Subcutaneous abdominal adipose tissue (tissue), 5 donors: Measurements from ENCODE around the gene PLEKHG2.

ENCODE experiments used
- H3K27ac ChIP-seq: one replicate; pipeline ENCODE4 v1.7.0; 2013; ENCODE audit warnings: low read depth, mild to moderate bottlenecking, inconsistent platforms, low read length, moderate library complexity
- H3K27me3 ChIP-seq, 5 donors: one replicate each; pipeline ENCODE4 v1.7.0; 2013; ENCODE audit warnings: low read length in 5 of 5, inconsistent platforms in 1 of 5; ENCODE audit not compliant: control insufficient read depth in 5 of 5, insufficient read depth in 4 of 5
- H3K36me3 ChIP-seq, 5 donors: one replicate each; pipeline ENCODE4 v1.7.0; 2013; ENCODE audit warnings: low read length in 5 of 5; ENCODE audit not compliant: control insufficient read depth in 5 of 5, insufficient read depth in 5 of 5
- H3K4me1 ChIP-seq, 5 donors: one replicate each; pipeline ENCODE4 v1.7.0; 2013; ENCODE audit warnings: low read length in 5 of 5, mild to moderate bottlenecking in 3 of 5, moderate library complexity in 1 of 5; ENCODE audit not compliant: control insufficient read depth in 5 of 5, insufficient read depth in 5 of 5
- H3K4me3 ChIP-seq, 5 donors: one replicate each; pipeline ENCODE4 v1.7.0; 2013; ENCODE audit warnings: low read length in 5 of 5, low read depth in 1 of 5
- H3K9ac ChIP-seq, 5 donors: one replicate each; pipeline ENCODE4 v1.7.0; 2013; ENCODE audit warnings: low read length in 5 of 5, mild to moderate bottlenecking in 4 of 5, moderate library complexity in 3 of 5
- H3K9me3 ChIP-seq, 5 donors: one replicate each; pipeline ENCODE4 v1.7.0; 2013; ENCODE audit warnings: low read length in 5 of 5; ENCODE audit not compliant: control insufficient read depth in 5 of 5
- donor health status: healthy.
- donor health status: healthy.
- donor health status: healthy.
- donor health status: healthy.
- donor health status: healthy.

The PLEKHG2 gene

DNA sequence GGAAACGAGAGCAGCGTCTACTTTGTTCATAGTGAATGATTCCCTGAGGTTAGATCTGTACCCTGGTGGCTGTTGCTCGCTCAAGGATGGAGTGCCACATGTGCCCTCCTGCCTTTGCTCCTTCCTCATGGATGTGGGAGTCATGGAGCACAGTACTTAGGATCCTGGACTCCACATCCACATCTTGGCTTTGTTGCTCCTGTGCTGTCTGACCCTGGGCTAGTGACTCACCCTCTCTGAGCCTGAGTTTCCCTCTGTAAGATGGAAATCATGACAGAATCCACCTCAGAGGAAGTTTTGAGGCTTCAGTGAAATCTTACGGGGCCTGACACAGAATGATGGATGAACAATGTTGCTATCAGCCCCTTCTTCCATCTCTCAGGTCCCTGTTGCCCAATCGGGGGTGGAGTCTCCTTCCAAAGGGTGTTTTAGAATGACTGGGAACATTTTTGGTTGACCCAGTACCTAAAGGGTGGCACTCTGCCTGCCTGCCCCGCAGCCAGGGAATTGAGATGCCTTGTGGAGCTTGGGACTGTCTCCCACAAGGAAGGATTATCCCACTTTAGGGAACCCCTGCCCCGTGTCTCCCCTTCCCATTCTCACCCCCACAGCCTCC, 58.4 kb downstream of the PLEKHG2 start:
- Histone ChIP-seq H3K9me3 (no peaks in the 10 kb centered on the region), H3K36me3 (peaks cover 3 to 98% (median 95%) of the 10 kb centered on the region in 5 donors)

DNA sequence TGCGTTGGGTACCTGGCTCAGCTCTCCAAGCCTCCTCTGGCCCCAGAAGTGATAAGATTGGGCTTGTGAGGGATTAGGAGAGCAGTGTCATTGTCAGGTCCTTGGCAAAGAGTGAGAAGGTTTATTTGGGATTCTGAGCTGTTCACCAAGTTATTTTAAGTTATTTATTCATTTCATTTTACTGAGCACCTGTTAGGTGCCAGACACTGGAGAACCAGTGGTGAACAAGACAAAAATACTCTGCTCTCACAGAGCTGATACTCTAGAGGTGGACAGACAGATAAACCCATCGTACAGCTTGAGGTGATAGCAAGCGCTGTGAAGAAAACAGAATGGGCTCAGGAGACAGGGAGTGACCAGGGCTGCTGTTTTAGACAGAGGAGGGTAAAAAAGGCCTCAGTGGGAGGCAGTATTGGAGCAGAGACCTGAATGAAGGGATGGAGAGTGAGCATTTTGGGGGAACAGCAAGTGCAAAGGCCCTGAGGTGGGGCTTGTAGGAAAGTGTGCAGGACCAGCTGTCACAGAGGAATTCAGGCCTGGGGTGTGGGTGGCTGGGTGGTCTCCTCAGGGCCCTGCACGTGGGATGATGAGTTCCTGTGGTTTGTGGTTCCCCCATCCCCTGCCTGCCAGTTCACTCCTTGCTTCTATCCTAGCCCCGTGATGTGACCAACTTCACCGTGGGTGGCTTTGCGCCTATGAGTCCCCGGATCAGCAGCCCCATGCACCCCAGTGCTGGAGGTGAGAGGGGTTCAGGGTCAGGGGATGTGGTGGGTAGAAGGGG, 59.5 kb downstream of the PLEKHG2 start:
- no peak overlapping the region for H3K4me3 ChIP-seq
- H3K4me1 ChIP-seq = no peaks in the 10 kb centered on the region
- no peak overlapping the region for H3K27ac ChIP-seq
- H3K9ac ChIP-seq = no peak overlapping the region
- no peaks in the 10 kb centered on the region for H3K27me3 ChIP-seq
- no peaks in the 10 kb centered on the region for H3K9me3 ChIP-seq
- peaks cover 3 to 98% (median 94%) of the 10 kb centered on the region in 5 donors for H3K36me3 ChIP-seq

More for the DNA sequence above, 58.4 kb downstream of the PLEKHG2 start:
- H3K4me3 ChIP-seq = no peak overlapping the region
- H3K27ac ChIP-seq = no peak overlapping the region
- H3K27me3 ChIP-seq = no peaks in the 10 kb centered on the region
- H3K9ac ChIP-seq = no peak overlapping the region
- no peaks in the 10 kb centered on the region for H3K4me1 ChIP-seq

DNA sequence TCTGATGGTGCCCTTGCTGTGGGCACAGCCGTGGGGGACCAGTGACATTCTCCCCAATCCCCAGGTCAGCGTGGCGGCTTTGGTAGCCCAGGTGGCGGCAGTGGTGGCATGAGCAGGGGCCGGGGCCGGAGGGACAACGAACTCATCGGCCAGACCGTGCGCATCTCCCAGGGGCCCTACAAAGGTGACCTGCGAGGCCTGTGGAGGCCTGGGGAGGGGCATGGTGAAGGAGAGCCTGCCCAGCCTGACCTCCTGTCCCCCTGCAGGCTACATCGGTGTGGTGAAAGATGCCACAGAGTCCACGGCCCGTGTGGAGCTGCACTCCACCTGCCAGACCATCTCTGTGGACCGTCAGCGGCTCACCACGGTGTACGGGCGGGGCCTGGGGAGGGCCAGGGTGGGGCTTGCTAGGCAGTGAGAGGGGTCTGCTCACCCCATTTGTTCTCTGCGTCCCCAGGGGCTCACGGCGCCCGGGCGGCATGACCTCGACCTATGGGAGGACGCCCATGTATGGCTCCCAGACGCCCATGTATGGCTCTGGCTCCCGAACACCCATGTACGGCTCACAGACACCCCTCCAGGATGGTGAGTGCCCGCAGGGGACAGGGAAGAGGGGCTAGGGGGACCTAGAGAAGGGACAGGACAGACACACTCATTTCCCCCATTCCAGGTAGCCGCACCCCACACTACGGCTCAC, 60.4 kb downstream of the PLEKHG2 start:
- no peaks in the 10 kb centered on the region for H3K9me3 ChIP-seq
- no peaks in the 10 kb centered on the region for H3K4me1 ChIP-seq
- H3K27me3 ChIP-seq = no peaks in the 10 kb centered on the region
- peaks cover 3 to 89% (median 87%) of the 10 kb centered on the region in 5 donors for H3K36me3 ChIP-seq
- H3K4me3 ChIP-seq = no peak overlapping the region
- no peak overlapping the region for H3K9ac ChIP-seq
- H3K27ac ChIP-seq = no peak overlapping the region

DNA sequence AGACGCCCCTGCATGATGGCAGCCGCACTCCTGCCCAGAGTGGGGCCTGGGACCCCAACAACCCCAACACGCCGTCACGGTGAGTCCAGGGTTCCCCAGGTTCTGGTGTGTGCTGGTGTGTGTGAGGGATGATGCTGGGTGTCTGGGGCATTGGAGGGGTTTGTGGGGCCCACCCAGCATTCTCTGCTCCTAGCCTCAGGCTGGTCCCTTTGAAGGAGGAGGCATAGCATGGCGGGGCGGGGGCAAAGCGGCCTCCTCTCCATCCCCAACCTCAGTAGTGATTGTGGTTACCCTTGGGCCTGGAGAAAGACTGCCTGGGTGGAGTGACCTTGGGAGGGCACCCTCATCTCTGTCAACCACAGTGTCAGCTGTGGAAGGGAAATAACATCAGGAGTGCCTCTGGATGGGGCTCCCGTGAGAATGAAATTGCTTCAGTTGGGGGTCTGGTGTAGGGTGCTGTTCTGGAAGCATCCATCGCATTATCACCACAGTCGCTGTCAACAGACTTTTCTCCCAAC, 61.0 kb downstream of the PLEKHG2 start:
- no peaks in the 10 kb centered on the region for H3K27me3 ChIP-seq
- H3K36me3 ChIP-seq = peaks cover 3 to 83% (median 81%) of the 10 kb centered on the region in 5 donors
- no peak overlapping the region for H3K4me3 ChIP-seq
- no peaks in the 10 kb centered on the region for H3K9me3 ChIP-seq
- H3K9ac ChIP-seq = no peak overlapping the region
- no peak overlapping the region for H3K27ac ChIP-seq
- H3K4me1 ChIP-seq = no peaks in the 10 kb centered on the region

DNA sequence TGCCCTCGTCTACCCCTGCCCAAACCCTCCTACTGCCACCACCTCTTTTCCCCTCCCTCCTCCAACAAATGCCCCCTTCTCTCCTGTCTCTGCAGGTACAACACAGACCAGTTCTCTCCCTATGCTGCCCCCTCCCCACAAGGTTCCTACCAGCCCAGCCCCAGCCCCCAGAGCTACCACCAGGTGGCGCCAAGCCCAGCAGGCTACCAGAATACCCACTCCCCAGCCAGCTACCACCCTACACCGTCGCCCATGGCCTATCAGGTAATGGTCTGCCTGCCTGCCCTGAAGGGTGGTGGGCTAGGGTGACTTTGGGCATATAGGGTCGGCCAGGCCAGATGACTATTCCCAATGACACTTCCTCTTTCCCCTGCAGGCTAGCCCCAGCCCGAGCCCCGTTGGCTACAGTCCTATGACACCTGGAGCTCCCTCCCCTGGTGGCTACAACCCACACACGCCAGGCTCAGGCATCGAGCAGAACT, 61.7 kb downstream of the PLEKHG2 start:
- H3K36me3 ChIP-seq = peaks cover 3 to 76% (median 74%) of the 10 kb centered on the region in 5 donors
- H3K27ac ChIP-seq = no peak overlapping the region
- H3K9ac ChIP-seq = no peak overlapping the region
- no peaks in the 10 kb centered on the region for H3K9me3 ChIP-seq
- no peaks in the 10 kb centered on the region for H3K4me1 ChIP-seq
- no peak overlapping the region for H3K4me3 ChIP-seq
- H3K27me3 ChIP-seq = no peaks in the 10 kb centered on the region

DNA sequence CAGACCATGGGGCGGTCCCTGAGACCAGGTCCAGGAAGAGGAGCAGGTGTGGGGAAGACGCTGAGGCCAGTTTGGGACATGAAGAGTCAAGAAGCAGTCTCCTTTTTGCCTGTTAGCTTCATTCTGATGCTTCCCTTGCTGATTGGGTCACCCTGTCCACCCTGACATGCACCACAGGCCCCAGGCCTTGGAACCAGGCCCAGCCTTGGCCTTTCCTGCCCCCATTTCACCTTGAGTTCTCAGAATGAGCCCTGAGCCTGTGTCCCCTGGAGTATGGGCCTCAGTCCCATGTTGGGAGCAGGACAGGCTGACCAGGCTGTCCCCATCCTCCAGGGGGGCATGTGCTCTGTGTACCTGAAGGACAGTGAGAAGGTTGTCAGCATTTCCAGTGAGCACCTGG, 63.3 kb downstream of the PLEKHG2 start:
- Histone ChIP-seq H3K9ac (no peak overlapping the region), H3K4me3 (no peak overlapping the region), H3K4me1 (peaks cover 0 to 8% (median 7%) of the 10 kb centered on the region in 5 donors), H3K27ac (no peak overlapping the region), H3K36me3 (peaks cover 3 to 61% (median 58%) of the 10 kb centered on the region in 5 donors), H3K9me3 (no peaks in the 10 kb centered on the region), H3K27me3 (no peaks in the 10 kb centered on the region)
